WI38 (cell line): ENCODE measurements around the gene OMA1.

Experiments
- H3K4me3 ChIP-seq: 2 replicates; pipeline ENCODE4 v1.5.1; 2011; ENCODE audit warnings: low read depth, mild to moderate bottlenecking, control low read depth, low read length
- TF ChIP-seq, protein P1 (sequence below): IDR thresholded peaks from 2 replicates; pipeline ENCODE4 v1.5.1; 2012; ENCODE audit warnings: low read depth, mild to moderate bottlenecking, control low read depth, low read length

The OMA1 gene

DNA sequence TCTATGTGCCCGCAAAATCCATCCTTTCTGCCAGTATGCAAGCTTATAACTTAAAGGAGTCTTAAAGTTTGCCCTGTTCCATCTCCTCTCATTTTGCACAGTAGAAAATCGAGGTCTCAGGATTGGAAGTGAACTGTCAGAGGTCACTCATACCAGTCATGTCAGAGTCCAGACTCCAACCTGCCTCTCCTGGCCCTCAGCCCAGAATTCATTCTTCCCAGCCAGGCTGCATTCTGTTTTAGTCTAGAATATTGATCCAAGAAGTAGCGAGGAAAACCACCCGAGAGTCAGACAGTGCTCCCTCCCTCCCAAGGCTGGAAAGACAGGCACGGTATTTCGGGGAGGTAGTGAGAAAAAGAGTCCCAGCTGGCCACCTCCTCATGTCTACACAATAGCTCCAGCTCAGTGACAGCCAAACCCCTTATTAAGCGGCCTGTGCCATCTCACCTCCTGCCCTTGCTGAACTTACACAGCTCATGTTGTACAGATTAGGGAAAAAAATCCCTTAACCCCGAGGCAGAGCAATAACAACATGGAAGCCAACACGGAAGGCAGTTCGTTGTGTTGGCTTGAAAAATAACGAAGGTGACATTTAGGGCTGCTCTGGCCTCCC, 89.4 kb downstream of the OMA1 start:
- H3K4me3 ChIP-seq: no peak overlapping the region
- TF ChIP-seq, protein P1, sequence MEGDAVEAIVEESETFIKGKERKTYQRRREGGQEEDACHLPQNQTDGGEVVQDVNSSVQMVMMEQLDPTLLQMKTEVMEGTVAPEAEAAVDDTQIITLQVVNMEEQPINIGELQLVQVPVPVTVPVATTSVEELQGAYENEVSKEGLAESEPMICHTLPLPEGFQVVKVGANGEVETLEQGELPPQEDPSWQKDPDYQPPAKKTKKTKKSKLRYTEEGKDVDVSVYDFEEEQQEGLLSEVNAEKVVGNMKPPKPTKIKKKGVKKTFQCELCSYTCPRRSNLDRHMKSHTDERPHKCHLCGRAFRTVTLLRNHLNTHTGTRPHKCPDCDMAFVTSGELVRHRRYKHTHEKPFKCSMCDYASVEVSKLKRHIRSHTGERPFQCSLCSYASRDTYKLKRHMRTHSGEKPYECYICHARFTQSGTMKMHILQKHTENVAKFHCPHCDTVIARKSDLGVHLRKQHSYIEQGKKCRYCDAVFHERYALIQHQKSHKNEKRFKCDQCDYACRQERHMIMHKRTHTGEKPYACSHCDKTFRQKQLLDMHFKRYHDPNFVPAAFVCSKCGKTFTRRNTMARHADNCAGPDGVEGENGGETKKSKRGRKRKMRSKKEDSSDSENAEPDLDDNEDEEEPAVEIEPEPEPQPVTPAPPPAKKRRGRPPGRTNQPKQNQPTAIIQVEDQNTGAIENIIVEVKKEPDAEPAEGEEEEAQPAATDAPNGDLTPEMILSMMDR: no peak

DNA sequence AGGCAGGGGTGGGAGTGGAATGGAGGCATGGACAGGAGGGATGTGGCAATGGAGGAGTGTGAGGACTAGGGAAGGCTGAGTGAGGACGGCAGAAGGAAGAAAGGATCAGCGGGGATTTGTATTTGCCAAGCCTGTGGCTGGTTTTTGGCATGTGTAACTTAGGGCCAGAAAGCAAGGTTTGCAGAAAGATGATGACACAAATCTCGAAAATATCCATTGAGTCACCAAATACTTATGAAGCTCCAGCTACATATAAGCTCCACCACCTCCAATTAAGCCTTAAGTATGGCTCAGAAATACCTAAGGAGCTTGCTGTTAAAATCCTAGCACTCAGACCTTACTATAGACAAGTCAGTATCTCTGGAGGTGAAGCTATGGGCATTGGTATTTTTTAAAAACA, 90.1 kb downstream of the OMA1 start:
- TF ChIP-seq, protein P1: no peak
- H3K4me3 ChIP-seq: no peak overlapping the region

DNA sequence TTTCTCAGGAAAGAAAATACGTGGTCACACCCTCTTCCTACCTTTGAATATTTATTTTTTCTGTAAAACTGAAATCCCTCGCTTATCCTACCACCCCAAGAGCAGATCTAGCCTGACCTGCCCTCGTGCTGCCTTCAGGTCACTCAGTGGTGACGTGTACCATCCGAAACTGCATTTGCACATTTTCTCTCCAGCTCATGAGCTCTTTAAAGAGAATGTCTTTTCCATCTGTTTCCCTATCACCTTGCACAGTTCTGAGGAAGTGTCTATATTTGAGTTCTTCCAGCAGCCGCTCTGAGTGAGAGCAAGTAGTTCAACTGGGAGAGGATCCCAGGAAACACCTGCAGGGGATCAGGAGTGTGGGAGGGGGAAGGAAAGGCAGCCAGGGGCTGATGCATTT, 91.7 kb downstream of the OMA1 start:
- TF ChIP-seq, protein P1: no peak
- no peak overlapping the region for H3K4me3 ChIP-seq

DNA sequence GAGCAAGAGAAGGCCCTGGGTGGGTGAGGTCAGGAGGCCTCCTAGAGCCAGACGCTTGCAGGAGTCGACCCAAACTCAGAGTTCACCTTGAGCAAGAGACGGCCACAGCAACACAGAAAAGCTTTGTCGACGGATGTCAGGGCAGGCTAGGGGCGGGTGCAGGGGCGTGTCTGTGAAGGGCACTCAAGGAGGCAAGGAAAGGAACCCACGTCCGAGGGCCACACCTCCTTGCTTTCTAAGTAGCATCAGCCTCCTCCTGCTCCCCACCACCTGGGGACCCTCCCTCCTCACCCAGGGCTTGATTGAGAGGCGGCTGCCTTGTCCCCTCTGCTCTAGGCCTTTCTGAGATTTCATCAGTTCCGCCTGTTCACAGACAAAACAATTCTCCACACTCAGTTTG, 92.1 kb downstream of the OMA1 start:
- TF ChIP-seq, protein P1: no peak
- H3K4me3 ChIP-seq: no peak overlapping the region

DNA sequence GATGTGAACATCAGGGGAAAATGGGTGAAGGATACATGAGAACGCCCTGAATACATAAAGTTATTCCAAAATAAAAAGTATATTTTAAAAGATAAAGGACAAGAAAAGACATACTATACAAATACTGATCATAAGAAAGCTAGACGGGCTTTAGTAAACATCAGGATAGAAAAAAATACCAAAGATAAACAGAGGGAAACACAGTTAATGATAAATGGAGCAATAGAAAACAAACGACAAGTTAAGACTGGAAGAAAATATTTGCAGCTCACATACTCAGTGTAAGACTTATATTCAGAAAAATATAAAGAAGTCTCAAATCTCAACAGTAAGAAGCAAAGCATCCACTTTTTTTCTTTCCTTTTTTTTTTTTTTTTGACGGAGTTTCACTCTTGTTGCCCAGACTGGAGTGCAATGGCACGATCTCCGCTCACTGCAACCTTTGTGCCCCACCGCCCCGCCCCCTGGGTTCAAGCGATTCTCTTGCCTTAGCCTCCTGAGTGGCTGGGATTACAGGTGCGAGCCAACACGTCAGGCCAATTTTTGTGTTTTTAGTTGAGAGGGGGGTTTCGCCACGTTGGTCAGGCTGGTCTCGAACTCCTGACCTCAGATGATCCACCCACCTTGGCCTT, 94.8 kb downstream of the OMA1 start:
- H3K4me3 ChIP-seq: no peak overlapping the region
- TF ChIP-seq, protein P1: no peak

DNA sequence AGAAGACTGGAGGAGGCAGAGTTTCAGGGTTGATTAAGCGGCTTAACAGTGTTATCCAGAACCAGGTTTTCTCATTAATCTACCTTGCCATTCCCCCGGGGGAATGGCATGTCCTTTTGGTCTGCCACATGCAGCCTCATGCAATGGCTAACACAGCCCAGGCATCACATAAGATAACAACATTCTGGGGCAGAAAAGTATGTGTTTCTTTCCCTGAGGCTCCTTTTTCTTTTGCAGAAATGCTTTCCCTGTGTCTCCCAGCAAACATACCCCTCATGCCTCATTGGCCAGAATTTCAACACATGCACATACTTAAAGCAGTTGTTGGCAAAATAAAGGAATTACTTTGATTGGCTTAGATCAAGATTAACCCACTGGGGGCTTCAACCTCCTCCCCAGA, 98.6 kb downstream of the OMA1 start:
- TF ChIP-seq, protein P1: no peak
- H3K4me3 ChIP-seq: no peak overlapping the region

DNA sequence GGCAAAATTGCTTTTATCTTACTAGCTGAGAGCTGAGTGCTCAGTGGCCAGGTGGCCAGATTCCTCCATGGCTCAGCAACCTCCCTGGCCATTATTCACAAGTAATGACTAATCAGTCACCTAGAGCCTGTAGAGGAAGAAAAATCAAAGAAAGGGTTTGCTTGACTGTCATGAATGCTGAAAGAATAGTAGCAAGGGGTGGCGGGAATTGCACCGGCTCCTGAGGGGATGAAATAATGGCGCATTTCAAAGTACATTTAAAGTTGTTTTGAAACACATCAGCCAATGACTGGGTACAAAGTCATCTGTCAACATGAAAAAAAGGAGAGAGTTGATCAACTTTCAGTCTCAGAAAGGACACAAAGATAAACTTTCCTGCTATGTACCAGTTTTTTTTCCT, 99.5 kb downstream of the OMA1 start:
- no peak overlapping the region for H3K4me3 ChIP-seq
- TF ChIP-seq, protein P1: no peak
